Islet precursor cell (in vitro differentiated cells): Measurements from ENCODE around the gene IFT80.

Experiments
- DNase-seq: peaks from one replicate; pipeline ENCODE4 v3.0.0-alpha.2; 2018

The IFT80 gene

DNA sequence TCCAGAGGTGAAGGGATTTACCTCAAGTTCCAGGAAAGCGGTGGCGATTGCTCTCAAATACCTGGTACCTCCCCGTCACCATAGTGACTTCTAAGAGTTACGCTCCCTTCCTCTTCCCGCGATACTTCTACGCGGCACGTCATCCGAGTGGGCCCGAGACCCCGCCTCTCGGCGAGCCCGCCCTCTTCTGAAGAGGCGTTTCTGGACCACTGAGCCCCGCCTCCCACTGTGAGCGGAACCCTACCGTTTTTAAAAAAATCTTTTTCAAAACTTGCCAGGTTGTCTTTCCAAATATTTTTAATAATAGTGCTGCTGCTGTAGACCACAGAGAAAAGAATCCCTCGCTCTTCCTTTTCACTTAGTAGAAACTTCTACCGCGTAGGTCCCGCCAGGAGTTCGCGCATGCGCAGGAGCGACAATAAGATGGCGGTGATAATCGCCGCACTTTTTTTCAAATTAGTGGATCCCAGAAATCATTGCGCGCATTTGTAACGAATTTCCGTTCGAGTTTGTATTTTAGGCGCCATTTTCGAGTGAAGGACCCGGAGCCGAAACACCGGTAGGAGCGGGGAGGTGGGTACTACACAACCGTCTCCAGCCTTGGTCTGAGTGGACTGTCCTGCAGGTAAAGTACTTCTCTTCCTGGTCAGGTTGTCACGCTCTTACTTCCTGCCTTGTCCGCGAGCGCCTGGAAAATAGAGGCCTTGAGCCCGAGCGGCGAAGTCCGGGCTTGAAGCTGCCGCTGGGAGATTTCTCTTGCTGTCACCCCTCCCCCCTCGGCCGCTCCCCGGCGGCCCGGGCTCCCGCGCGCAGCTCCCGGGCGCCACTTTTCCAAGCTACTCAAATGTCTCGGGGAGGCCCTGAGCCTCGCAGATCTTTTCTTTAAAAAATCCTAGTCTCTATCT lies at the start of gene IFT80, which contains the start of gene SMC4:
IFT80 (minus strand) TSS at position 101 of the 905 bp plus-strand sequence. CDS start 14,625 bp downstream, outside the sequence.
SMC4 (plus strand) TSS at position 526 of the 905 bp plus-strand sequence. CDS start 1,177 bp downstream, outside the sequence.
- DNase-seq, result peak; percentile 98

DNA sequence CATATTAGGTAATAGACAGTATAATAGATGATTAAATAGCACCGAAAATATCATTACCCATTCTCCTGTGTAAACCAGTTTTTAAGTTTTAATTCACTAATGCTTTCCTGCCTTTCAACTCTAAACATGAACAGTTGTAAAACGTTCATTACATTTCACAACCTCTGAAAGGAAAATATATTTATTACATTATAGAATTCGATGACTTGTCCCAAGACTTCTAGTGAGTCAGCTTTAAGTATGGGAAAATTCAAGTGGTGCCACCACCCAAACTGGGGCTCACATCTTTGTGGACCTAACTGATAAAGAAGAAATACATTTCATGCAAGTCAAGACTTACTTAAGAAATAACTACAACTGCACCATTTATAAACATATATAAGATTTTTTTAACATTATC lies 48.5 kb upstream of the IFT80 start:
- no peak for DNase-seq

GRCh38 chr3:160446522-160447056 lies 47.6 kb upstream of the IFT80 start:
- no peak for DNase-seq

DNA sequence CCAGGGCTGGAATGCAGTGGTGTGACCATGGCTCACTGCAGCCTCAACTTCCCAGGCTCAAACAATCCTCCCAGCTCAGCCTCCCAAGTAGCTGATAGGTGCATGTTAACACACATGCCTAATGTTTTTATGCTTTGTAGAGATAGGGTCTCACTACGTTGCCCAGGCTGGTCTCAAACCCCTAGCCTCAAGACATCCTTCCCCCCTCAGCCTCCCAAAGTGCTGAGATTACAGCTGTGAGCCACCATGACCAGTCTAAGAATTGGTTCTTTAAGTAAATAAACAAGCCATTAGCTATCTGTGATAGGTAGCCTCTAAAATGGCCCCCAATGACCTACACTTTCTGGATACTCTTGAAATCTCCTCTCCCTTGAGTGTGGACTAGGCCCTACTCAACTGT lies 46.8 kb upstream of the IFT80 start:
- no peak for DNase-seq

DNA sequence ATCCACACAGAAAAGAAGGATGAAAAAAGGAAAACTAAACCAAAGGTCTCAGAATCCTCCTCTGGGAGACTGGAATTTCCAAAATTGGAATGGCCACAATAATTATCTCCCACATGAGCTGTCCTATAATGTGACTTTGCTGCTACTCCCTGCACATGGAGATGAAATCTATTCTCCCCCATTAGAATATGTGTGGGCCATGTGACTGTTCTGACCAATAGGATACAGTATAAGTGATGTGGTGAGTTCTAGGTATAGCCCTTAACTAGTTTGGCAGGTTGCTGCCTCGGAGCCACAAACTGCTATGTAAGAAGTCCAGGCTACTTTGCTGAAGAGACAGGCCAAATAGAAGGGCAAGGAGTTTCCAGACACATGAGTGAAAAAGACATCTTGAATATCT lies 45.4 kb upstream of the IFT80 start:
- DNase-seq, result no peak

- no peak for DNase-seq
These were observed 41.7 kb upstream of the IFT80 start for GRCh38 chr3:160440687-160441086.

DNA sequence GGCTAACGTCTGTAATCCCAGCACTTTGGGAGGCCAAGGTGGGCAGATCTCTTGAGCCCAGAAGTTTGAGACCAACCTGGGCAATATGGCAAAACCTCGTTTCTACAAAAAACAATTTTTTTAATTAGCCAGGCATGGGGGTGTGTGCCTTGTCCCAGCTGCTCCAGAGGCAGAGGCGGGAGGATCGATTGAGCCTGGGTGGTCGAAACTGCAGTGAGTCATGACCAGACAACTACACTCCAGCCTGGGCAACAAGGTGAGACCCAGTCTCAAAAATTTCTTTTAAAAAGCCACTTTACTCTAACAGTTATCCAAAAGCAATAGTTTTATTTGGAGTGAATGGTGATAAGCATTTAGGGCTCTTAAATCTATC lies 38.0 kb upstream of the IFT80 start:
- no peak for DNase-seq

DNA sequence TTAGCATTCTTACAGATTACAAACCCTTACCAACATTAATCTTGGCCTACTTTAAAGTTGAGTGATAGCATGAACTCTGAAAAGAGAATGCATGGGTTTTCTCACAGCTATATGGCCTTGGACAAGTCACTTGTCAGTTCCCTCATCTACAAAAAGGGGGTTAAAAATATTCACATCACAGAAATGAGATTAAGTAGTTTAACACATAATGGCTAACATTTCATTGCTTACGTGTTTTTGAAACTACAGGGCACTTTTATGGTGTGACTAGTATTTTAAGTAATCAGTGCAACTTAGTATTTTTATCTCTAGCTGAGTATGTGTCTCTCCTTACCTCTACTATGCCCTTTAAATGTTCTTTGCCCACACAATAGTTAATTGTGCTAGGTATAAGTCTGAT lies 36.7 kb upstream of the IFT80 start:
- DNase-seq, result no peak

- no peak for DNase-seq
These were observed 36.1 kb upstream of the IFT80 start for GRCh38 chr3:160435095-160435494.

DNA sequence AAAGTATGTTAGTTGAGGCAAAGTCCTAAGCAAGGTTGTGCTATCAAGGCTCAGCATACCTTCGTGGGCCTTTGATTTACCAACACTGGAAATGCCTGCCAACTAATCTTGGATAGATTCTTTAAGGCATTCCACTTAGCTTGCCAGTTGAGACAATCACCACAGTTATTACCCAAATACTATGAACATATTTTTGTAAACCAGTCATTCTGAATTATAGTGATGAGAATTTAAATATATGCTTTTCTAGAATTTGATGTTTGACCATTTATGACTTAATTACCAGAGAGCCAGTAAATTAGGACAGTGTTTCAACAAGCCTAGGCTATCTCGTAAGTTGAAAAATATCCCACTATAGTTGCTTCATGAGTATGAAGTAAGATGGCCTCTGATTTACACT lies 35.0 kb upstream of the IFT80 start:
- DNase-seq, result no peak

GRCh38 chr3:160427832-160428424 lies 28.9 kb upstream of the IFT80 start:
- no peak for DNase-seq

GRCh38 chr3:160417311-160417710 lies 18.3 kb upstream of the IFT80 start:
- DNase-seq, result no peak

GRCh38 chr3:160413613-160414248 lies 14.7 kb upstream of the IFT80 start:
- peak; percentile 78 for DNase-seq

GRCh38 chr3:160412477-160412876 lies 13.5 kb upstream of the IFT80 start:
- DNase-seq, result no peak

DNA sequence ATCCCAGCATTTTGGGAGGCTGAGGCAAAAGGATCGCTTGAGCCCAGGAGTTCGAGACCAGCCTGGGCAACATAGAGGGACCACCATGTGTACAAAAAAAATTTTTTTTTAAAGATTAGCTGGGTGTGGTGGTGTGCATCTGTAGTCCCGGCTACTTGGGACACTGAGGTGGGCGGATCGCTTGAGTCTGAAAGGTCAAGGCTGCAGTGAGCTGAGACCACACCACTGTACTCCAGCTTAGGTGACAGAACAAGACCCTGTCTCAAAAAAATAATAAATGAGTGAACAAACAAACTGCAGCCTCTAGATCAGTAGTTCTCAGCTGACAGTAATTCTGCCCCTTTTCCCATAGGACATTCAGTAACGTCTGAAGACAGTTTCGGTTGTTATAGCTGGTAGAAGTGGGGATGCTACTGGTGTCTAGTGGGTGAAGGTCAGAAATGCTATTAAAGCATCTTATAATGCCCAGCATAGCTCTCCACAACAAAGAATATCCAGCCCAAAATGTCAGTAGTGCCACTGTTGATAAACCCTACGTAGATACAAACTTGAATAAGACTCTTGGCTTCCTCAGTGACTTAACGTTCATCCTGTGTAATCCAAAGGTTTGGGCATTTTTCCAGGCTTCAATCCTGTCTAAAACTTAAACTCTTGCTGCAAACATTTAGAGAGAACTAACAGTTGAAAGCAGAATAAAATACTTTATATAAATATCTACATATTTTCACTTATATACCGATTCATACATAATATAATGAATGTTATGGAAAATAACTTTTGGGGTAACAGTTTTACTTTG lies 11.0 kb upstream of the IFT80 start:
- no peak for DNase-seq

GRCh38 chr3:160403796-160404470 lies 4.9 kb upstream of the IFT80 start:
- no peak for DNase-seq

GRCh38 chr3:160403028-160403545 lies 4.1 kb upstream of the IFT80 start:
- DNase-seq, result no peak

- no peak for DNase-seq
These were observed 3.4 kb upstream of the IFT80 start for GRCh38 chr3:160402221-160403027.

- DNase-seq, result no peak
These were observed 2.5 kb upstream of the IFT80 start for GRCh38 chr3:160401291-160402095.

DNA sequence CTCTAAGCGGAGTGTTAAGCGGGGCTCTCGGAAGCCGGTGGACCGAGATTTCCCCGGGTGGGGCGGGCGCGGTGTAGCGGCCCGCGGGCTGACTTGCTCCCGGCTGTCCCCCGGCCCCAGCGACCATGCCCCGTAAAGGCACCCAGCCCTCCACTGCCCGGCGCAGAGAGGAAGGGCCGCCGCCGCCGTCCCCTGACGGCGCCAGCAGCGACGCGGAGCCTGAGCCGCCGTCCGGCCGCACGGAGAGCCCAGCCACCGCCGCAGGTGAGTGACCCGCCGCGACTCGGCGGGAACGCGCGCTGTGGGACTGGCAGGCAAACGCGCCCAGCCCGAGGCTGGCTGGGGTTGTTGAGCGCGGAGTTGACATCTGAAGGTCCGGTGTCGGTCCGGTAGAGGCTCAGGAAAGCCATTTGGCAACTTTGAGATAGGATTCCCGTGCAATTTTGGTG lies 1.7 kb upstream of the IFT80 start:
- peak; percentile 62 for DNase-seq
